Measurements from ENCODE around the gene MKNK2.
"Not testable (repeated sequence)": the region's sequence is repeated elsewhere in the genome, so short reads cannot be mapped to it uniquely, and the experiment has no call there.

MKNK2 gene

GRCh38 chr19:1991018-1991913 lies 59.8 kb downstream of the MKNK2 start:
- TF ChIP-seq, protein P1, sequence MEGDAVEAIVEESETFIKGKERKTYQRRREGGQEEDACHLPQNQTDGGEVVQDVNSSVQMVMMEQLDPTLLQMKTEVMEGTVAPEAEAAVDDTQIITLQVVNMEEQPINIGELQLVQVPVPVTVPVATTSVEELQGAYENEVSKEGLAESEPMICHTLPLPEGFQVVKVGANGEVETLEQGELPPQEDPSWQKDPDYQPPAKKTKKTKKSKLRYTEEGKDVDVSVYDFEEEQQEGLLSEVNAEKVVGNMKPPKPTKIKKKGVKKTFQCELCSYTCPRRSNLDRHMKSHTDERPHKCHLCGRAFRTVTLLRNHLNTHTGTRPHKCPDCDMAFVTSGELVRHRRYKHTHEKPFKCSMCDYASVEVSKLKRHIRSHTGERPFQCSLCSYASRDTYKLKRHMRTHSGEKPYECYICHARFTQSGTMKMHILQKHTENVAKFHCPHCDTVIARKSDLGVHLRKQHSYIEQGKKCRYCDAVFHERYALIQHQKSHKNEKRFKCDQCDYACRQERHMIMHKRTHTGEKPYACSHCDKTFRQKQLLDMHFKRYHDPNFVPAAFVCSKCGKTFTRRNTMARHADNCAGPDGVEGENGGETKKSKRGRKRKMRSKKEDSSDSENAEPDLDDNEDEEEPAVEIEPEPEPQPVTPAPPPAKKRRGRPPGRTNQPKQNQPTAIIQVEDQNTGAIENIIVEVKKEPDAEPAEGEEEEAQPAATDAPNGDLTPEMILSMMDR (IDR thresholded peaks at IDR 0.05; ENCODE audit: low read depth, low read length): no peak
- Histone ChIP-seq H3K27me3 (ENCODE audit: insufficient read depth, low read depth, severe bottlenecking) (no peaks in the 10 kb centered on the region), H3K27ac (no peak overlapping the region), H3K36me3 (peaks cover 84% of the 10 kb centered on the region), H3K4me3 (ENCODE audit: low read depth, low read length) (no peak overlapping the region), H3K9me3 (ENCODE audit: severe bottlenecking) (no peaks in the 10 kb centered on the region)
- DNase-seq: no peak

GRCh38 chr19:1990230-1991017 lies 60.6 kb downstream of the MKNK2 start:
- Histone ChIP-seq H3K4me3 (ENCODE audit: low read depth, low read length) (no peak overlapping the region), H3K36me3 (peaks cover 83% of the 10 kb centered on the region)
- TF ChIP-seq, protein P1 (IDR thresholded peaks at IDR 0.05; ENCODE audit: low read depth, low read length): no peak

GRCh38 chr19:1989513-1990229 lies 61.4 kb downstream of the MKNK2 start:
- Histone ChIP-seq H3K36me3 (peaks cover 85% of the 10 kb centered on the region), H3K9me3 (ENCODE audit: severe bottlenecking) (no peaks in the 10 kb centered on the region), H3K4me3 (ENCODE audit: low read depth, low read length) (no peak overlapping the region), H3K27me3 (ENCODE audit: insufficient read depth, low read depth, severe bottlenecking) (no peaks in the 10 kb centered on the region), H3K27ac (no peak overlapping the region)
- no peak for DNase-seq
- TF ChIP-seq, protein P1 (IDR thresholded peaks at IDR 0.05; ENCODE audit: low read depth, low read length): no peak

More at GRCh38 chr19:1990230-1991017, 60.6 kb downstream of the MKNK2 start:
- DNase-seq: no peak
- Histone ChIP-seq H3K27me3 (ENCODE audit: insufficient read depth, low read depth, severe bottlenecking) (no peaks in the 10 kb centered on the region), H3K9me3 (ENCODE audit: severe bottlenecking) (no peaks in the 10 kb centered on the region), H3K27ac (no peak overlapping the region)

GRCh38 chr19:1988464-1988863 lies 62.6 kb downstream of the MKNK2 start:
- DNase-seq; H3K9me3 ChIP-seq (ENCODE audit: severe bottlenecking); H3K4me3 ChIP-seq (ENCODE audit: low read depth, low read length); H3K27ac ChIP-seq; H3K27me3 ChIP-seq (ENCODE audit: insufficient read depth, low read depth, severe bottlenecking): not testable (repeated sequence)
- peaks cover 80% of the 10 kb centered on the region for H3K36me3 ChIP-seq
